H1 (cell line): ENCODE measurements around the gene CNKSR2. TPM values are rescaled to one million over a fixed set of nuclear protein-coding genes. Genes with fewer than 3 reads are reported as not detected.
A peak's percentile ranks its signal among the peaks of the same experiment; 100 is the strongest.

ENCODE experiments used
- CTCF ChIA-PET: fragments of 300-600 bp; sonication (Branson Sonifier 250); formaldehyde crosslinking; loops from one replicate; lab custom pipeline; 2021; ENCODE audit not compliant: partially characterized antibody; lab: Charles Lee
- POLR2A ChIA-PET: fragments of 300-600 bp; sonication (Branson Sonifier 250); formaldehyde crosslinking; loops from one replicate; lab custom pipeline; 2021; ENCODE audit warnings: inconsistent platforms; ENCODE audit not compliant: partially characterized antibody; lab: Charles Lee
- DNase-seq, 2 experiments: peaks; one replicate each; pipeline versions ENCODE4 v3.0.0 to v3.0.0-alpha.2; 2010 to 2022; ENCODE audit warnings: low spot score in 2 of 2, low read depth in 1 of 2, mixed read lengths in 1 of 2
- FAIRE-seq: peaks from 2 replicates; lab custom pipeline; 2011; peaks lifted over from hg19 to GRCh38; lab: Jason Lieb, UNC
- H2AFZ ChIP-seq: 2 replicates; pipeline ENCODE4 v1.8.1; 2012; ENCODE audit warnings: low read length, inconsistent platforms
- H2AK5ac ChIP-seq: 2 replicates; pipeline ENCODE4 v1.6.1; 2013; ENCODE audit warnings: low read depth, low read length
- H2BK120ac ChIP-seq: replicated peaks from 2 replicates; pipeline ENCODE3; 2013; ENCODE audit warnings: low read depth, low read length, inconsistent platforms
- H2BK12ac ChIP-seq: 2 replicates; pipeline ENCODE4 v1.6.1; 2013; ENCODE audit warnings: low read depth, low read length
- H2BK15ac ChIP-seq: 2 replicates; pipeline ENCODE4 v1.6.1; 2013; ENCODE audit warnings: low read length
- H2BK20ac ChIP-seq: 2 replicates; pipeline ENCODE4 v1.6.1; 2013; ENCODE audit warnings: low read length
- H2BK5ac ChIP-seq: 2 replicates; pipeline ENCODE4 v1.6.1; 2013; ENCODE audit warnings: low read depth, low read length
- H3K14ac ChIP-seq: 2 replicates; pipeline ENCODE4 v1.6.1; 2013; ENCODE audit warnings: inconsistent platforms; ENCODE audit not compliant: insufficient read length
- H3K18ac ChIP-seq: 2 replicates; pipeline ENCODE4 v1.6.1; 2013; ENCODE audit warnings: low read length; ENCODE audit errors: extremely low read depth
- H3K23ac ChIP-seq: 2 replicates; pipeline ENCODE4 v1.6.1; 2013; ENCODE audit warnings: inconsistent platforms; ENCODE audit not compliant: insufficient read length
- H3K23me2 ChIP-seq: 2 replicates; pipeline ENCODE4 v1.6.1; 2013; ENCODE audit warnings: low read depth, low read length
- H3K27ac ChIP-seq: 2 replicates; pipeline ENCODE4 v1.6.1; 2011; ENCODE audit warnings: low read depth, low read length, inconsistent platforms
- H3K27me3 ChIP-seq, 4 experiments: replicated peaks in 1 of 4; 1 replicate in 1 of 4; 2 replicates in 3 of 4; pipeline versions ENCODE4 v1.6.1 to v1.8.1; 2011 to 2013; ENCODE audit warnings: low read length in 3 of 4, mild to moderate bottlenecking in 3 of 4, inconsistent platforms in 2 of 4, mixed read lengths in 2 of 4, moderate library complexity in 1 of 4; ENCODE audit not compliant: control insufficient read depth in 3 of 4, insufficient read depth in 3 of 4; ENCODE audit errors: extremely low read depth in 1 of 4
- H3K36me3 ChIP-seq, 4 experiments: 2 replicates each; pipeline versions ENCODE4 v1.6.1 to v1.8.1; 2011 to 2013; ENCODE audit warnings: mild to moderate bottlenecking in 4 of 4, low read length in 3 of 4, moderate library complexity in 2 of 4, control low read depth in 1 of 4, inconsistent platforms in 1 of 4; ENCODE audit not compliant: insufficient read depth in 4 of 4, control insufficient read depth in 2 of 4
- H3K4ac ChIP-seq: replicated peaks from 2 replicates; pipeline ENCODE3; 2013; ENCODE audit warnings: low read length, low read depth, mixed read lengths, inconsistent platforms; ENCODE audit not compliant: insufficient read length
- H3K4me1 ChIP-seq, 4 experiments: replicated peaks in 1 of 4; 1 replicate in 1 of 4; 2 replicates in 3 of 4; pipeline versions ENCODE4 v1.6.1 to v1.8.1; 2011 to 2013; ENCODE audit warnings: low read length in 3 of 4, inconsistent platforms in 2 of 4, mixed read lengths in 1 of 4; ENCODE audit not compliant: insufficient read depth in 4 of 4, control insufficient read depth in 3 of 4
- H3K4me2 ChIP-seq, 2 experiments: 2 replicates each; pipeline versions ENCODE4 v1.6.1 to v1.8.1; 2011 to 2013; ENCODE audit warnings: low read depth in 2 of 2, low read length in 2 of 2, control low read depth in 1 of 2, inconsistent platforms in 1 of 2, mild to moderate bottlenecking in 1 of 2; ENCODE audit not compliant: insufficient read depth in 1 of 2
- H3K4me3 ChIP-seq, 4 experiments: fragments of 200-600, 300-600 bp in 1 of 4; sonication (generic), shearing (Covaris generic), sonication (Bioruptor Twin) in 1 of 4; 2 replicates each; pipeline versions ENCODE4 v1.5.1 to v1.8.1; 2011 to 2016; ENCODE audit warnings: low read length in 4 of 4, low read depth in 3 of 4, control low read depth in 2 of 4, inconsistent platforms in 2 of 4, mild to moderate bottlenecking in 2 of 4, mixed read lengths in 1 of 4, moderate library complexity in 1 of 4; ENCODE audit not compliant: insufficient read depth in 2 of 4; ENCODE audit errors: extremely low read depth in 1 of 4
- H3K56ac ChIP-seq: replicated peaks from 2 replicates; pipeline ENCODE3; 2013; ENCODE audit warnings: low read depth, mild to moderate bottlenecking, mixed read lengths, low read length, inconsistent platforms; ENCODE audit not compliant: insufficient read length
- H3K79me1 ChIP-seq: 2 replicates; pipeline ENCODE4 v1.6.1; 2013; ENCODE audit warnings: low read depth, low read length, control low read depth
- H3K79me2 ChIP-seq, 2 experiments: 2 replicates each; pipeline versions ENCODE4 v1.6.1 to v1.8.1; 2012 to 2013; ENCODE audit warnings: low read length in 2 of 2, mild to moderate bottlenecking in 2 of 2, inconsistent platforms in 1 of 2; ENCODE audit not compliant: insufficient read depth in 2 of 2, control insufficient read depth in 1 of 2
- H3K9ac ChIP-seq, 4 experiments: replicated peaks in 1 of 4; 1 replicate in 1 of 4; 2 replicates in 3 of 4; pipeline versions ENCODE4 v1.6.1 to v1.8.1; 2011 to 2013; ENCODE audit warnings: low read depth in 3 of 4, low read length in 3 of 4, control low read depth in 2 of 4, mild to moderate bottlenecking in 2 of 4, moderate library complexity in 2 of 4, inconsistent platforms in 1 of 4; ENCODE audit errors: extremely low read depth in 1 of 4
- H3K9me3 ChIP-seq, 2 experiments: 2 replicates each; pipeline versions ENCODE4 v1.6.1 to v1.8.1; 2012 to 2013; ENCODE audit warnings: mild to moderate bottlenecking in 2 of 2, moderate library complexity in 2 of 2, control low read depth in 1 of 2, inconsistent platforms in 1 of 2, low read depth in 1 of 2, low read length in 1 of 2, mixed read lengths in 1 of 2; ENCODE audit not compliant: insufficient read depth in 2 of 2
- H4K20me1 ChIP-seq, 2 experiments: replicated peaks in 1 of 2; 2 replicates each; pipeline versions ENCODE3 to v1.8.1; 2011 to 2013; ENCODE audit warnings: inconsistent platforms in 2 of 2, low read length in 2 of 2, mild to moderate bottlenecking in 1 of 2; ENCODE audit not compliant: insufficient read depth in 2 of 2, control insufficient read depth in 1 of 2
- H4K5ac ChIP-seq: 2 replicates; pipeline ENCODE4 v1.6.1; 2013; ENCODE audit warnings: low read length, low read depth, mixed read lengths, inconsistent platforms; ENCODE audit not compliant: insufficient read length
- H4K8ac ChIP-seq: 2 replicates; pipeline ENCODE4 v1.8.0; 2013; ENCODE audit warnings: mild to moderate bottlenecking, moderate library complexity, low read length, inconsistent platforms; ENCODE audit not compliant: insufficient read depth; ENCODE audit errors: extremely low read depth
- H4K91ac ChIP-seq: replicated peaks from 2 replicates; pipeline ENCODE3; 2013; ENCODE audit warnings: low read length, mixed read lengths, inconsistent platforms; ENCODE audit not compliant: insufficient read length
- CTCF ChIP-seq, 3 experiments: IDR thresholded peaks; 1 replicate in 2 of 3; 2 replicates in 1 of 3; pipeline versions ENCODE4 v1.5.1 to v1.6.1; 2011; ENCODE audit warnings: low read length in 3 of 3, mild to moderate bottlenecking in 3 of 3, inconsistent platforms in 2 of 3, low read depth in 1 of 3, moderate library complexity in 1 of 3; ENCODE audit not compliant: insufficient read depth in 1 of 3; ENCODE audit errors: control extremely low read depth in 1 of 3
- GTF2F1 ChIP-seq: IDR thresholded peaks from 2 replicates; pipeline ENCODE4 v1.6.1; 2012; ENCODE audit warnings: low read depth, low read length, improper control_type of control experiment, borderline replicate concordance
- RAD21 ChIP-seq, 2 experiments: IDR thresholded peaks in 1 of 2; conservative IDR thresholded peaks in 1 of 2; 2 replicates each; pipeline ENCODE4 v1.6.1; 2011; ENCODE audit warnings: low read depth in 2 of 2, low read length in 2 of 2, improper control_type of control experiment in 1 of 2, inconsistent platforms in 1 of 2, mild to moderate bottlenecking in 1 of 2, moderate library complexity in 1 of 2
- WGBS, 2 experiments: shearing (Covaris generic) in 1 of 2; methylation state at CpG; one replicate each; pipeline versions ENCODE4 v1.1.6 to v1.1.7; 2013 to 2015; ENCODE audit warnings: low lambda C conversion rate in 2 of 2, mixed read lengths in 2 of 2, inconsistent platforms in 1 of 2, low coverage in 1 of 2, missing lambda C conversion rate in 1 of 2; ENCODE audit not compliant: insufficient replicate concordance in 2 of 2, insufficient coverage in 1 of 2, insufficient read length in 1 of 2; ENCODE audit errors: extremely low coverage in 1 of 2, missing lambda C conversion rate in 1 of 2; 5-methylcytosine and 5-hydroxymethylcytosine counted together
- polyA plus RNA-seq, 7 experiments: library from polyadenylated mRNA; depleted of rRNA in 3 of 7; stranded (reverse) in 5 of 7; unstranded in 2 of 7; fragments of >200 nt in 5 of 7; fragments of 200-250 nt in 2 of 7; gene quantifications; 1 replicate in 5 of 7; 2 replicates in 1 of 7; 4 replicates in 1 of 7; pipeline versions ENCODE4 v1.2.1 to v1.2.3, GENCODE V29; 2011 to 2013; ENCODE audit warnings: missing spikeins in 2 of 7, mixed read lengths in 2 of 7
- total RNA-seq: library from RNA; stranded (reverse); fragmentation: NEBNext Ultra II Directional; extraction: Animal tissue kit (Norgen Biotek cat#: 25700); gene quantifications from 2 replicates; pipeline ENCODE4 v1.2.1, GENCODE V29; 2021

Gene CNKSR2
- total and polyA plus RNA-seq, 2 of the 8 experiments (the other 6 are each of a cell fraction or from before 2014, with no cell fraction given) = 5.5 to 16.3 TPM

- Histone ChIP-seq H2BK15ac (no peak overlapping the region), H3K4me1 (peaks cover 0 to 2% (median 0%) of the 10 kb centered on the region in 4 experiments; a peak in 1 of 7 replicates), H2BK20ac (no peak overlapping the region), H3K79me1 (no peaks in the 10 kb centered on the region), H4K8ac (no peak overlapping the region), H3K23ac (no peak overlapping the region), H2BK5ac (no peak overlapping the region), H3K18ac (peak overlapping the region; percentile 32; the same call in 1 of the 2 replicates), H3K9me3 (no peaks in the 10 kb centered on the region), H4K91ac (no peak overlapping the region), H3K9ac (no peak overlapping the region), H2BK12ac (no peak overlapping the region), H3K27ac (no peak overlapping the region), H3K23me2 (no peaks in the 10 kb centered on the region), H2AK5ac (no peak overlapping the region), H4K20me1 (peaks cover 0 to 1% of the 10 kb centered on the region in 2 experiments), H3K79me2 (no peaks in the 10 kb centered on the region), H3K14ac (no peak overlapping the region), H3K4ac (no peak overlapping the region), H3K4me2 (no peak overlapping the region)
- WGBS, 2 experiments = 100% methylated on average over 2 of the region's 2 CpGs; no CpG with 5 or more reads in 1 of the 2 experiments
- peak; percentile 94 for FAIRE-seq
- TF ChIP-seq CTCF (IDR thresholded peaks at IDR 0.05; ENCODE audit: control extremely low read depth in 1 of 3, insufficient read depth in 1 of 3, low read depth in 1 of 3, low read length in 3 of 3) (peak in 2 of 3 experiments; percentile 33 to 54; a peak in 2 of 4 replicates), RAD21 (IDR thresholded peaks at IDR 0.05 in 1 of 2, conservative IDR thresholded peaks at IDR 0.05 in 1 of 2; ENCODE audit: low read depth in 2 of 2, low read length in 2 of 2) (peak; percentile 68 to 75), GTF2F1 (no peak)
- TF ChIP-seq, all 59 proteins: peak for 2
- no peak for DNase-seq
- Histone ChIP-seq H3K56ac (no peak overlapping the region), H2AFZ (no peak overlapping the region), H4K5ac (no peak overlapping the region), H2BK120ac (no peak overlapping the region), H3K27me3 (no peaks in the 10 kb centered on the region), H3K4me3 (no peak overlapping the region), H3K36me3 (no peaks in the 10 kb centered on the region)
- ChIA-PET POLR2A (no interaction called here), CTCF (interaction anchor here (0.6 to 2.5 kb wide), 11 partner anchors 19 to 950 kb away, joined by 3 to 9 read pairs (median 4); no protein-coding TSS in a partner anchor)
Measured at GRCh38 chrX:21479695-21480270, 105.6 kb downstream of the CNKSR2 start.
